Activated B cell treated with CpG ODN at 0.5 μM for 24 hours (primary cell): ENCODE data around the gene GDPD5. TPM values are rescaled to one million over a fixed set of nuclear protein-coding genes. Genes with fewer than 3 reads are reported as not detected.
A peak's percentile ranks its signal among the peaks of the same experiment; 100 is the strongest.

Experiments used
- ATAC-seq: fragments of 200-7000 bp; cut with Tn5 transposase; one replicate; pipeline ENCODE4 v1.10.0; 2021; ENCODE audit warnings: low read depth, mild to moderate bottlenecking, moderate library complexity
- CTCF ChIA-PET: fragments of 350-600 bp; sonication (Branson Sonifier 250); formaldehyde crosslinking; loops from one replicate; lab custom pipeline; 2021; ENCODE audit warnings: antibody characterized with exemption; lab: Charles Lee
- POLR2A ChIA-PET: fragments of 350-600 bp; sonication (Branson Sonifier 250); formaldehyde crosslinking; loops from one replicate; lab custom pipeline; 2021; ENCODE audit warnings: antibody characterized with exemption; lab: Charles Lee
- DNase-seq: peaks from one replicate; pipeline ENCODE4 v3.0.0; 2022
- H3K27ac Mint-ChIP-seq: one replicate; pipeline ENCODE4 v1.8.0; 2020; ENCODE audit warnings: mixed read lengths
- H3K27me3 Mint-ChIP-seq: one replicate; pipeline ENCODE4 v1.8.0; 2021; ENCODE audit warnings: mixed read lengths
- H3K36me3 Mint-ChIP-seq: one replicate; pipeline ENCODE4 v1.8.0; 2021; ENCODE audit warnings: low read depth, mixed read lengths
- H3K4me1 Mint-ChIP-seq: one replicate; pipeline ENCODE4 v1.8.0; 2021; ENCODE audit warnings: mixed read lengths
- H3K4me3 Mint-ChIP-seq: one replicate; pipeline ENCODE4 v1.8.0; 2020; ENCODE audit warnings: mild to moderate bottlenecking, mixed read lengths
- H3K9me3 Mint-ChIP-seq: one replicate; pipeline ENCODE4 v1.8.0; 2020; ENCODE audit warnings: mixed read lengths
- CTCF ChIP-seq: fragments of 200-600 bp; IDR thresholded peaks from one replicate; pipeline ENCODE4 v1.8.0; 2022; ENCODE audit warnings: antibody characterized with exemption, mild to moderate bottlenecking
- intact Hi-C: fragments of 100-400 bp; cut with micrococcal nuclease; formaldehyde crosslinking; loops from one replicate; pipeline ENCODE4 v1.15.1; 2024
- total RNA-seq: library from RNA; stranded (reverse); gene quantifications from 2 replicates; pipeline ENCODE4 v1.2.3, GENCODE V29; 2022

The GDPD5 gene
- total RNA-seq, 1 donor from 2014 or later, result 22.2 TPM

DNA sequence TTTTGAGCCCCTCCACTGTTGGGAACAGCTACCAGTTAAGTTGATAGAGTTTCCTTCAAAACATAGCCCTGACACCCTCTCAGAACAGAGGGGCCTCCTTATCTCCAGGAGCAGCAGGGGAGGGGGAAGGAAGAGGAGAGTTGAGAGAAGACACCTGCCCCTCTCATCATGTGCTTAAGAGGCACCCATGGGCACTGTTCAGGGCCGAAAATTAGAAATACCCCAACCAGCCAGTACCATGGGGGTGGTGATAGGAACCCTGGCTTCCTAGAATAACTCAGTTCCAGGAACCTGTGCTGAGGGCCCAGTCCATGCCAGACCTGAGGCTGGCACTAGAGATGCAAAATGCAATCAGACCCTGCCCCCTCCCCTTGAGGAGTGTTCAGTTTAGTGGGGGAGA, 9.3 kb upstream of the GDPD5 start:
- CTCF ChIA-PET, result interaction anchor here (1.9 to 9.3 kb wide), 3 partner anchors 10 to 146 kb away, joined by 8 to 153 read pairs (median 34); partner anchors contain the start of gene GDPD5
- Mint-ChIP-seq H3K4me3 (no peak overlapping the region), H3K36me3 (no peaks in the 10 kb centered on the region), H3K27me3 (peaks cover 8% of the 10 kb centered on the region), H3K27ac (no peak overlapping the region), H3K9me3 (no peaks in the 10 kb centered on the region), H3K4me1 (peaks cover 36% of the 10 kb centered on the region)
- ATAC-seq, result no peak
- POLR2A ChIA-PET, result no interaction called here
- no peak for TF ChIP-seq CTCF
- intact Hi-C loops, result no loop called here
- no peak for DNase-seq

DNA sequence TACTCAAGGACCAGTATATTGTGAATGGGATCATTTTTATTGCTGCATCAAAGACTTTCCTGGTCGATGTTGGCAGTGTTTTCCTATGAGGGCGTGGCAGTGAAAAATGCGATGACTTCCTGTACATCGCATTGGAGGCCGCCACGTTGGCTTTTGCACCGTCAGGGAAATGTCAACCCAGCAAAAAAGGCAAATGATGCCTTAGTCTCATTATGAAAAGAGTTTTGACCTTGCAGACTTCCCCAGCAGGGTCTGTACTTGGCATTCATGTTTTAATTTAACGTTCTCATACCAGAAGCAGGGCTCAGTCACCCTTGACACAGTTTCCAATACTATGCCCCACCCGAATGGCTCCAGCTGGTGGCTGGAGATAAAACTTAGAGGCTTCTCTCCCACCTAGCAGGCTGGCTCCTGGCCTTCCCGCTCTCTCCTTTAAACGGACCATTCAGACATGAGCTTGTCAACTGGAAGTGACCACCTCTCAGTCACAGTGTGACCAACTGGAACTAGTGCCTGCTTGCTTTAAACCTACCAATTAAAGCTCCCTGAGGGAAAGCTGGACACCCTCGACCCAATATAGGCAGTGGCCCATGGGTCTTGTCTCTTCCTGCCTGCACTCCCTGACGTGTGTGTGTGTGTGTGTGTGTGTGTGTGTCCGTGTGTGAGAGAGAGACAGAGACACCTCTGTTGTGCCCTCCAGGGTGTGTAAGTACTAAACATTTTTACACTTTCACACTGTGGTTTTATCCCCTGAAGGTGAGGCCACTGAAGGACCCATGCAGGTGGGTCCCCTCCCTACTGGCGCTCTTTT, 8.7 kb upstream of the GDPD5 start:
- no peak overlapping the region for H3K4me3 Mint-ChIP-seq
- peaks cover 36% of the 10 kb centered on the region for H3K4me1 Mint-ChIP-seq
- peaks cover 8% of the 10 kb centered on the region for H3K27me3 Mint-ChIP-seq
- ATAC-seq (no peak), DNase-seq (no peak)
- no peaks in the 10 kb centered on the region for H3K36me3 Mint-ChIP-seq
- no peak overlapping the region for H3K27ac Mint-ChIP-seq
- POLR2A ChIA-PET, result interaction anchor here (0.6 kb wide), 1 partner anchor 585 kb away, joined by 3 read pairs; no protein-coding TSS in a partner anchor
- CTCF ChIA-PET, result interaction anchor here (1.9 to 9.3 kb wide), 4 partner anchors 9 to 146 kb away, joined by 8 to 153 read pairs (median 22); partner anchors contain the start of gene GDPD5
- intact Hi-C loops, result no loop called here
- H3K9me3 Mint-ChIP-seq, result no peaks in the 10 kb centered on the region
- no peak for TF ChIP-seq CTCF

DNA sequence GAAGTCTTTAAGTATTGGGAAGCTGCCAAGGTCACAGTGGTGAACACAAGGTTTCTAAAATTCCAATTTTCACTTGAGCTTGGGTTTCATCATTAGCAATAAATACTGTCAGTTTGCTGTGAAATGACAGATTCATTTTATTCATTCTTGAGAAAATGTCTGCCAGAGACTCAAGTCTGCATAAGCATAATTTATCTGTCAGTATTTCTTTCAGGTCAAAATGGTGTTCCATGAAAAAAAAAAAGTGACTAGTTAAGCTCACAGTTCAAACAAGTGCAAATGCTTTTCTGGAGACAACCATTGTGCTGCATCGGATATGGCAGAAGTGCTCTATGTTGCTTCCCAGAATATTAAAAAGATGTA, 8.1 kb upstream of the GDPD5 start:
- Mint-ChIP-seq H3K27me3 (peaks cover 8% of the 10 kb centered on the region), H3K9me3 (no peaks in the 10 kb centered on the region), H3K36me3 (no peaks in the 10 kb centered on the region), H3K4me3 (no peak overlapping the region), H3K4me1 (peaks cover 36% of the 10 kb centered on the region), H3K27ac (no peak overlapping the region)
- intact Hi-C loops, result no loop called here
- CTCF ChIA-PET, result interaction anchor here (1.9 to 9.3 kb wide), 4 partner anchors 9 to 145 kb away, joined by 8 to 153 read pairs (median 22); partner anchors contain the start of gene GDPD5
- ATAC-seq (no peak), DNase-seq (no peak)
- POLR2A ChIA-PET, result interaction anchor here (0.6 to 0.7 kb wide), 2 partner anchors 231 to 585 kb away, joined by 3 to 4 read pairs; no protein-coding TSS in a partner anchor
- no peak for TF ChIP-seq CTCF

GRCh38 chr11:75532200-75533048, 6.7 kb upstream of the GDPD5 start:
- no peak for TF ChIP-seq CTCF
- ATAC-seq (peak; percentile 71), DNase-seq (peak; percentile 60)
- Mint-ChIP-seq H3K9me3 (no peaks in the 10 kb centered on the region), H3K4me3 (no peak overlapping the region), H3K27ac (no peak overlapping the region), H3K27me3 (peaks cover 11% of the 10 kb centered on the region), H3K4me1 (peaks cover 23% of the 10 kb centered on the region), H3K36me3 (no peaks in the 10 kb centered on the region)
- ChIA-PET CTCF (interaction anchor here (0.6 to 9.3 kb wide), 9 partner anchors 9 to 253 kb away, joined by 3 to 153 read pairs (median 6); no protein-coding TSS in a partner anchor), POLR2A (interaction anchor here (0.8 kb wide), 1 partner anchor 17 kb away, joined by 3 read pairs; no protein-coding TSS in a partner anchor)
- intact Hi-C loops, result loop anchor here (1.0 kb wide), 4 partner anchors 87 to 252 kb away; no protein-coding TSS in a partner anchor
